NCI-H524 (cell line): Measurements from ENCODE around the gene IKZF1.
A peak's percentile ranks its signal among the peaks of the same experiment; 100 is the strongest.

Source experiments
- DNase-seq, 2 experiments: peaks; one replicate each; lab custom pipeline; 2025; lab: John Stamatoyannopoulos, UW

IKZF1 gene

DNA sequence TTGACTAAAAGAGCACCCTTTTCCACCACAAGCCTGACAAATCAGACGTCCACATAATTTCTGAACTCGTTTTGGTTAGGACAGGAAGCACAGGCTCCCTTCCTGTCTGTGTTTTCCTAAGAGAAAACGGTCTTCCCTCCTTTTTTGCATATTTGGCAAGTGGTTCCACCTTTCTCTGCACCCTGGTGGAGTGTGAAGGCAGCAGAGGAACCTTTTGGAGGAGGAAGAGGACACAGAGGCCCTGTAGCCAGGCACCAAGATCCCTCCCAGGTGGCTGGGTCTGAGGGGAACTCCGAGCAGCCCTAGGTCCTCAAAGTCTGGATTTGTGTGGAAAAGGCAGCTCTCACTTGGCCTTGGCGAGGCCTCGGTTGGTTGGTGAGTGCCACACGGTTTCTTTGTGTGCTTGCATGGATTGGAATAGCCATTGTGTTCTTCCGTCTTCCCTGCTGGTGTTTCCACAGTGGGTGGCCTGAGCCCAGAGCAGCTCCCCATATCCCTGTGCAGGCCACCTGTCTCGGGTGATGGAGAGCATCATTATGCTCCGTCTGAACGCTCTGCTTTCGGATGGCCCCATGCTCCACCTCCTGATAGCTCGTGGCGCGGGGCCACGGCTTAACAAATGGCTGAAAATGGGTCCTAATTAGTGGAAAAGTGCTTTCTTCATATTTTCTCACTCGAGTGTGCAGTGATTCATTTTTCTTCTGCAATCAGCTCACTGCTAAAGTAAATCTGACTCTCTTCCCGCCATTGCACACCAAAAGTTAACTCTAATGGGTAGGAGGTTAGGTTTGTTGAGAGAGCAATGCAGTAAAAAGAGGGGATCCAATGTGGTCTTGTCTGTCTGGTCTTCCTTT lies 4.2 kb downstream of the IKZF1 start:
- no peak for DNase-seq

DNA sequence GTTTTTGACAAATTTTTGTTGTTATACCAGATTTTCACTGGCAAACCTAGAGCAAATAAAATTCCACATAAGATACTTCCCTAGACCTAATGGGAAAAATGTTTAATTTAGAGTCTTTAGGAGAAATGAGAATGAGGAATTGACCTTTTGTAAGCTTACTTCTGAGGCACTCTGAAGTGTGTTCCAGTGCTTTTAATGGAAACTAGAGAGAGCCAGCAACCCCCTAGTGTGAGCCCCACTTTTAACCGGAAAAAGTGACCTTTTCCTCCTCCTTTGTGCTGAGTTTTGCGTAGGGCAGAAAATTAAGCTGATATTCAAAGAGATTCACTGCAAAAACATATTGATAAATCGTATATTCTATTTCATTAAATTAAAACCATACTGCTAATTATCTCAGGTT lies 5.2 kb downstream of the IKZF1 start:
- no peak for DNase-seq

DNA sequence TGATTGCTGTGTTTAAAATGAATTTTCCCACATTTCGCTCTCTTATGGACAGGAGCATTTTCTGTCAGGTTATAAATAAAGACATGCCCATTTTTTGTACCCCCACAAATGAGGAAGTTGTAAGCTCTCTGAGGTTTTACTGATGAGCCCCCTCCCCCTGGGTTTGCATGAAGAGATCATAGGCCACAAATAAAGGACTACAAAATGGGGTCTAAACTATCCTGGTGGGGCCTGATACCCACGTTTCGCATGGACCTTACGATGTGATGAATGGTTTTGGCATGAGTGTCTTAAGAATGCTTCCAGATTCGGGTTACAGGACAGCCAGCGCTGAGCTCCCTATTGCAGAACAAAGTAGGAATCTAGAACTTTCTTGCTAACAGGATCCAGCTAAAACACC lies 5.8 kb downstream of the IKZF1 start:
- DNase-seq, result no peak

DNA sequence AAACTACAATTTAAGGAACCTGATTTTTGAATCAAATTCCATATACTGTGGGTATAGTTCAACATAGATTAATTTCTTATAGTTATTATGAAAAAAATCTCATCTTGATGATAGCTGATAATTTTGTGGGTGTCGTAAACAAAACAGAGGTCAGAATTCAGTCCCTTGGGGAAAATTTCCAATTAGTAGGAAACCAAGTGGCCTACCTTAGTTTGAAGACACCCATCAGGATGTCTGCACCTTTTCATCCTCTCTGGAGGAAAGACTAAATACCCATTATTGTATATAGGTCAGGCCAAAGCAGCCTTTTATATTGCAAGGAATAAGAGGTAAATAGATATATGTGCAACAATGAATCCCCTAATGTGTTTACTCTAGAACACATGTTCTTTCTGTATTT lies 6.4 kb downstream of the IKZF1 start:
- DNase-seq, result no peak

DNA sequence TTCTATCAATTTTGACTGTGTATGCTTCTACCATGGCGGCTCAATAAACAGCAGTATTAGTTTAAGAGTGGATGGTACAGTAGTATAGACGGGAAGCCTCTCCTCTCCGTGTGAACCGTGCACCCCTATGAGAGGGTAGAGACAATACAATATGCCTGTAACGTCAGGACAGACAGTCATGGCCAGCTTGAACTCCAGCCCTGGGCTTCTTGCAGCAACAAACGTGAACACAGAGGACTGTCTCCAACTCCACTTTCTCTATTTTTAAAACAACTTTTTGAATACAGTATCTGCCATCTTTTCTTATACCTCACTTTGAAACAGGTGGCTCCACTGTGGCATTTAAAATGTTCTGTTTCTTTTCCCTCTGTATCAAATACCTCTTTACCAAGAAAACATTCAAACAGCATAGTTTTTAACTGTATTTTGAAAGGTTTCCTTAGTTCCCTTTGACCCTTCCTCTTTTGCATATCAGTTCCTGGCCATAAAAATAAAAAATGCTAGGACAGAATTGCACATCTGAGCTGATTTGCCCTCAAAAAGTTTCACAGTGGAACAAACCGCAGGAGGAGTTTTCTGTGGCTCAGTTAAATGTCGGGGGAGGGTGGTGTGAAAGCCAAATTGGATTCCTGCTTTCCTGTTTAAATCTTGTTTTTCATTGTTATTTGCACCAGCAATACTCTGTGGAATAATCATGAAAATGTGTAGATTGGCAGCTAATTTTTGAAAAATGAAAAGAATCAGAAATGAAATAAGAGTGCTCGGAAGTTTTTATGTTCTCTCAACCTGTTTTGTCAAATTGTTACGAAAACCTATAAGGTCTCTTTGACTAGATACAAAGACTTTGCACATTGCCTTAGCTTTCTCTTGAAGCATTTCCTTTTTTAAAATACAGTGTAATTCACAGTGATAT lies 8.0 kb downstream of the IKZF1 start:
- no peak for DNase-seq

DNA sequence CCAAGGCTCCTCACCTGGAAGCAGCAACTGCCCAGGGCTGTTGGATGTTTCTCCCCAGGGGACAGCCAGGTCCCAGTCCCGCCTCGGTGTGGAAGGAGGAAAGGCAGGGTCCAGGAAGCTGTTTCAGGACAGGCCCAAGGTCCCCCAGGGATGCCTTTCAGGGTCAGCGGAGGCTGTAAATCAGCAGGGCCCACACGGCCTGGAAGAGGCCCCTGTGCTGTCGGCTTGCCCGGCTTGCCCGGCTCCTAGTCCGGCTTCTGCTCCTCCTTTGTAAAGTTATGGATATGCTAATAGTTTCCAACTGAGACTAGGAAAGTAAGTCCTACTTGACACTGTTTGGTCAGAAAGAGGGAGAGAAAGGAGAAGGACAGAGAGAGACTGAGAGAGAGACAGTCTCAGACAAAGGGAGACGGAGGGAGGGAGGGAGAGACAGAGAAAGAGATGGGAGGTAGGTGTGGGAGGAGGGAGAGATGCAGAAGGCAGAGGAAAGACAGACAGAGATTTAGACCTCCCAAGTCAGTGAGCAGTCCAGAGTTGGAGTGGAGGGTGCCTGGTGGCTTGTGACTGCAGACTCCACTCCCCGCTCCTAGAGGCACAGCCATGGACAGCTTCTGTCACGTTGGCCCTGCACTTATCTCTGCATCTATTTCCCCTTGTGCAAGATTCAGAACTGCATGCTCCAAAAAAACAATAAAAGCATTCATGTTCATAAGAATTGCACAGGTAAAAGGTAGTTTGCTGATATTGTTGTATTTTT lies 10.5 kb downstream of the IKZF1 start:
- no peak for DNase-seq

DNA sequence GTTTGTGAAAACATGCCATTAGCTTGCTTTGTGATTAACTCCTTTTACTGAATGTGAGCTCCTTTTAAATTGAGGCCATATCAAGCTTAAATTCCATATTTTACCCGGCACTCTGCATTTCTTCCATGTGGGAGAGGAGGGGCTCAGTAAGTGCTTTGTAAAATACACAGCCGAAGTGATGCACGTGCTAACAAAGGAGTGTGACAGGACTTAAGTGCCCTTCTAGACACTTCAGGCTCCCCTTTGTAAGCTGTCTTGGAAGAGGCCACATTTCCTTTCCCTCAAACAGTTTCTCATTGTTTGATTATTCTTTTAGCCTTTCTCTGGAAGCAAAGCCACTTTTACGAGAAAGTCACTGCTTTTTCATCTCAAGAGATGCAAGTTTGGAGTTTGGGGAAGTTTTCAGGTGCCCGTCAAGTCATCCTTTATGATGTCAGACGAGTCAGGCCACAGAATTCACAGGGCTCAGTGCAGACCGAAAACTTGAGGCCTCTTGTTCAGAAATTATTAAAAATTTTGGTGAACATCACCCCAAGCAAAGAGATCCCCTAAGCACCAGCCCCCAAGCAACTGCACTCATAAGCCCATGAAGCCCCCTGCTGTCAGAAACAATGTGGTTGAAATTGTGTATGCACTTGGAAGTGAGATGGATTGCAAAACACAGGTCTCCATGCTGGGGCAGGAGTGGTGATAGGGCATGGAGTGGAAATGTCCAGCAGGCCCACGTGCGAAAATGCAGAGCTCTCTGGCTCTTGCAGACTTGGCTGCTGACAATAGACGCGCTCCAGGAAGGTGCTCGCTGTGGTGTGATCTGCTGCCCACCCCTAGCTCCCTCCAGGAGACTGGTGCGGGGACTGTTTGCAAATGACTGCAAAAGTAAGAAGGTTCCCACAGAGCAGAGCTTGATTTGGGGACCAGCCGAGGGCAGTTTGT lies 11.5 kb downstream of the IKZF1 start:
- peak in 1 of 2 experiments; percentile 7 for DNase-seq

DNA sequence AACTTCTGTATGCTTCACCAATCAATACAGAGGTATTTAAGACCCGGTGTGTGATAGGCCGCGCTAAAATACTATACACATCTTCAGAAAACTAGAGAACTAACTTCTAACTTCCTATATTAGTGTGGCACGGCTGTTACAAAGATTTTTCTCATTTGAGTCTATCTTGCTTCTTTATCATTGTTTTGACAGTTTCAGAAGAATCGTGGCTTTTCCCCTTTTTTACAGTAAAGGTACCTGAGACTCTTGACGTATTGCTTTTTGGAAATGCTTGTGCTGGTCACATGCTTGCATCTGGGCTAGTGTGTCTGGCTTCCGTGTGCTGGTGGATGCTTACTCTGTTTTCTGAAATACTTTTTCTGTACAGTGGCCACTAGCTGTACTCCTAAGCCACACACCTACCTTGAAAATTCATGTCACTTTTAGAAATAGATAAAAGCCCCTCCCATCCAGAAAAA lies 12.7 kb downstream of the IKZF1 start:
- no peak for DNase-seq

DNA sequence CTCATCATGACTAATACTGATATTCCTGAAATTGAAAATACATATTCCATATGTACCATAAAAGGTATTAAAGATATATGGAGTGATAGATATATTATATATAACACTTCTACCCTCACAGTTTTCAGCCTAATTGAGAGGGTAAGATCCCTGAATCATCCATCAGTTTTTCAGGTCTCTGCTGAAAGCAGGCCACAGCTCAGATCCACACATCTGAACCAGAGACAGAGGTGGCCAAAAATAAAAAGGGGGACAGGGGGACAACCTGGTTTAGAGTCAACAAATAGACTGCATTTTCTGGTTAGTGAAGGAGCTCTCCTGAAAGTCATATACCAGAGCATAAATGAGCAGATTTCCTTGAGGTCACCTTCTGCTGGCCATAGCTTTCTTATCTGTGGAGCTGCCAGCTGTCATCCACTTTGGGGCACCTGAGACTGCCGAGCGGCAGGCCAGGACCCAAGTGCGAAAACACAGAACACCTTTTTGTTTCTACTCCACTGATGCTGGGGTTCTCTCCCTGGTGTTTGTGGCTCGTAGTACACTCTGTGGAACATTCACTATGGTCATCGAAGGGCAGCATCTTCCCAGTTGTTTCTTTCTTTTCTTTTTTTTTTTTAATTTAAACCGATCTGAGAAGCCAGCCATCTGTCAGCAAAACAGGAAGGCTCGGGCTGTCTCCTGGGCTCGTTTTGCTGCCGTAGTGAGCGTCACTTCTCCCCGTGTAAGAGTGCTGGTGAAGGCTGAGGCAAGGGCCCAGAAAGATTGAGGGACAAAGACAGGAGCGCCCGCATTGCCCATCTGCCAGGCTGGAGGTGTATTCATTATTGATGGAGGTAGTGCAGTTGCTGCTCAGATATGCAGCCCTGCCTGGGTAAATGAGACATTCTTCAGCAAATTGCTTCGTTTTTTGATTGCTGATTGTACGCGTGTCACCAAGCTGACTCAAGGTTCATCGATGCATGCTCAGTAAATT lies 13.5 kb downstream of the IKZF1 start:
- DNase-seq, result peak; percentile 25 to 56

DNA sequence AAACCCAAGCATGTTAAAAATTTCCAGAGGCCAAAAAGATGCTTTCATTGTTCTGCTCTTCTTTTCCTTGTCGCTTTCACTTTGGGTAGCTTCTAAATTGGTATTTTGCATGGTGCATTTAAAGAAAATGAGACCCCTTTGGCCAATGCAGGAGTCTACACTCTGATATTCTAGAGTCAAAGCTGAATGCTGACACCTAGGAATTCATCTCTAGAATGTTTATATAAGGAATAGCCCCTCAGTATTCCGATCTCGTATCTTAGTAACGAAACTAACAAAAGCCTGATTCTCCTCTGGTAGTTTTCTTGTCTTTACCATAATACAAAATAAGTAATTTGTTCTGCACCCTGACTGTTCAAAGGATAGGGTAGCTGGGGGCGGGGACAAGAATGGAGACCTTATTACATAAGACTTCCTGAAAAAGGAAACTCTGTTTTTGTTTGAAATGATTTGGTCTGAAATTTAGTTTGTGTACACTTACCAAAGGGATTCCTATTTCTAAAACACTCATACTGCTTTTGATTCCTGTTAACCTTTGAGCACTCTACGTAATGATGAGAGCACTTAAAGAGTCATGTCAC lies 17.1 kb downstream of the IKZF1 start:
- no peak for DNase-seq

DNA sequence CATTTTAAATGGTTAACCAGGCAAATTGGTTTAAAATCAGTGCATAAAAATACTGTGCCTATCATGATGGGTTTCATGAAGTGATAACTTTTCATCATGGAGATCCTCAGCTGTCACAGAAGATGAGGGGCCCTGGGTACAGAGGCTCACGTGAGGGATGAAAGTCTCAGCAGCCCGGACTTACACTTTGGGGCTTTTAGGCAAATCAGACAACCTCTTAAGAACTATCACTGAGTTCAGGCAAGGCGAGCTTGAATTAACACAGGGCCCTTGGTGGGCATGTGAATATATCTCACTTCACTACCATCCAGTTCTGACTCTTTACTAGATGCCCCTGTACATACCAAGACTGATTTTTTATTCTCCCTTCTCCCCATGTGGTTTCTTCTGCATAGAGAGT lies 19.6 kb downstream of the IKZF1 start:
- DNase-seq, result no peak

DNA sequence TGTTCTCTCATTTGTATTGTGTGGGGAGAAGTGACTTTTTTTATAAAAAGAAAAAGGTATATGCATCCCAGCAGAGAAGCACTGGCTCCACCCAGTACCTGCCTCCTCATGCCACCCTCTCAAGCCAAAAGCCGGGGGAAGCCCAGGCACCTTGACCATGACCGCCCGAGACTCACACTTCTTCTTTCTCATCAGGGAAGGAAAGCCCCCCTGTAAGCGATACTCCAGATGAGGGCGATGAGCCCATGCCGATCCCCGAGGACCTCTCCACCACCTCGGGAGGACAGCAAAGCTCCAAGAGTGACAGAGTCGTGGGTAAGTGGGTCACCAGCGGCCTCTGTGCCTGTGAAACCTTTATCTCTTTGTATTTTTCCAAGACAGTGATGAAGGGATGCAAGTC lies 22.9 kb downstream of the IKZF1 start:
- DNase-seq, result no peak

DNA sequence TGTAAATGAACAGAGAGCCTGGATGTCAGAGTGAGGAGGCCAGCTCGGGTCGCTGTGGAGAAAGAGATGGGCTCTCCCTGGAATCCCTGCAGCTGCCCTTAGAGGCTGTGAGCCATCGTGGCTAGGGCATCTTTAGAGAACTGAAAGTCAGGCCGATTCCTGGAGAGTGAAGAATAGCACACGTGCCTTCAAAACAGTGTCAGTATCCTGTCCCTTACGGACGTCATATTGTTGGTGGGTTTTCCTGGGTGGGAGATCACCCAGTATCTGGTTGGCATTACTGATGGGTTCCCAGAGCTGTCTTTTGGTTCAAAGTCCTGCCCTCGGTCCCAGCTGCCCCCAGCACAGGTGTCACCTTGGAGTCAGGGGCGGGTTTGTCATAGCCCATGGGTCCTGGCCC lies 25.3 kb downstream of the IKZF1 start:
- DNase-seq, result no peak

DNA sequence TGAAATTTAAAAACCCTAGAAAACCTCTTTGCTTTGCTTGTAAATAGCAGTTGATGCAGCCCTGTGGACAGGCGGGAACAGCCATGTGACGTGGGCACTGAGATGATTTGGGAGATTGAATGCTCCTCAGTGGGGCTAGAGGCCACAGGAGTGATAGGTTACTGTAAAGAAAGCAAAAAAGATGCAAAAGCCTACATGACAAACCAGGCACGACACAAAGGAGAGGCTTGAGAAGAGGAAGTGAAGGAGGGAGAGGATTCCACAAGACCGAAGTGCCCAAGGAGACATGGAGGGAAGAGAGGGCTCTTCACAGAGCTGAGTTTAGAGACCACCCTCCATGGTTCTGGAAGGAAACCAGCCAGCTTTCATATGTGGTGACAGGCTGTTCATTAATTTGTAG lies 25.7 kb downstream of the IKZF1 start:
- no peak for DNase-seq

DNA sequence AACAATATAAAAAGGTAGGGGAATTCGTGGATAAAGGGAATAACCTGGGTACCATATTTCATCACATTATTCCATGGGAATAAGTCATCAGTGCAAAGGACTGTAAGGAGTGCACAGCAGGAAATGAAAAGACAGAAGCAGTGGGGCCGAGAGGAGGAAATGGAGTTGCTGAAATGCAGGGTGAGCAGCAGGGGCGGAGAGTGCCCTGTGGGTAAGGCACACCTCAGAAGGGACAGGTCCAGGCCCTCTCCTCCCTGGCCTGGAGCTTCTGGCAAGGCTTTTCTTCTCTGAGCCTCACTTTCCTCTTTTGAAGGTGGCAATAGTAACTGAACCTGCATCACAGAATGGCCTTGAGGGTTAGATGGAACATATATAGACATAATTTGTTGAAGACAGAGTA lies 26.2 kb downstream of the IKZF1 start:
- no peak for DNase-seq

DNA sequence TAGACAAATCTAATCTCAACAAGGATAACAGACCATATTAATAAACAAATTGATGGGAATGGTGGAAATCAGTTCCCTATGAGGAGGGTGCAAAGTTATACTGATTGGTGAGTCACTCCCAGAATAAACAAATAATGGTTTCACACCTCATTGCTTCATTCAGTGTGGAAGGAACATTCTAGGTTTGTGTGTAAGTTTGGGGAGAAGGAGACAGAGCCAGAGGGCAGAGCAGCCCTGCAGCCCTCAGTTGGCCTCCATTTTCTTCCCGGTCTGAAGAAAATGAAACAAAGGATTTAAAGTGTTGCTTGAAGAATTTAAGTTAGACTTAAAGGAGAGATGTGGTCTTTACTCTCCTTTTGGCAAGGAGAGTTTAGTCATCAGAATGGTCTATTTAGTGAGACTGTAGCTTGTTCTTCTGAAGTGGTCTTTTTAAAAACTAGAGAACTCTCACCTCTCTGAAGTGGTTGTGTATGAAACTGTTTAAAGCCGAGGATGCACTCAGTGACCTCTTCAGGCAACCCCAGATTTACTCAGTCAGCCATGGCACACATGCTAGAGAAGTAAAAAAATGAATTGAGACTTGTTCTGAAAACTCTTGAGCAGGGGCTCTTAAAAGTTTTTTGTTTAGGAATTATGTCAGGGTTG lies 27.2 kb downstream of the IKZF1 start:
- DNase-seq, result no peak

DNA sequence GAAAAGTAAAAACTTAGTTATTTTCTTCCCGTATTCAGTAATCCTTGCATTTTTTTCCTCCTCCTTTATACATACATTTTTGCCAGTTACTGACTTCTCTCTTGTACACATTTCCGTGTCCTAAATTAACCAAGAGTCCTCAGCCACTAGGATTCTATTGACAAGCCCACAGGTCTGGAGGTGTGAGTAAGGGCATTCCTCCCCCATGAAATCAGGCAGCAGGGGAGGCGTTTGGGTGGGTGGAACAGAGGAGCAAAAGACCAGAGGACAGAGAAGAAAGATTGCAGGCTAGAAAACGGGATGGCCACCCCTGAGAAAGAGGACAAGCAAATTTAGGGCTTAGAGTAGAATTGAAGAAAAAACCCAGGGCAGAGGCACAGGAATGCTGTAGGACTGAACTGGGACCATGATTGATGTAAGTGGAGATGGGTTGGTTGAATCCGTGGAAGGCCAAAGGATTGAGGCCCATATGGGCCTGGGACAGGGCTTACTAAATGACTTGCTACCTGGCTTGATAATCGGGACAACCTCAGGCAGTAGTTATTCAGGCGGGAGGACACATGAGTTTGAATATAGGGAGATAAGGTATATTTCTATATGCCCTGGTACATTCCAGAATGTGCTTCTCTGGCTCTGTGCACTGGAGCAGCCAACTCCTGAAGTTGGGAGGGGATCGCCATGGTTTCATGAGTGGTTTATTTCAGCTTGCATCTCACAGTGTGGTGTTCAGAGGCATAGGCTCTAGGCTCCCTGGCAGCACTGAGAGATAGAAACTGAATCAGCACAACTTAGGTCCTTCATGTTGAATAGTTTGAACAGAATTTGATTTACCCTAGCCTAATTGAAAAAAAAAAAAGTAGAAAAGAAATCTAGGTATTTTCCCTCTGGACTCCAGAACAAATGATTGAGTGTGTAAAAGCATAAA lies 28.0 kb downstream of the IKZF1 start:
- DNase-seq, result no peak

DNA sequence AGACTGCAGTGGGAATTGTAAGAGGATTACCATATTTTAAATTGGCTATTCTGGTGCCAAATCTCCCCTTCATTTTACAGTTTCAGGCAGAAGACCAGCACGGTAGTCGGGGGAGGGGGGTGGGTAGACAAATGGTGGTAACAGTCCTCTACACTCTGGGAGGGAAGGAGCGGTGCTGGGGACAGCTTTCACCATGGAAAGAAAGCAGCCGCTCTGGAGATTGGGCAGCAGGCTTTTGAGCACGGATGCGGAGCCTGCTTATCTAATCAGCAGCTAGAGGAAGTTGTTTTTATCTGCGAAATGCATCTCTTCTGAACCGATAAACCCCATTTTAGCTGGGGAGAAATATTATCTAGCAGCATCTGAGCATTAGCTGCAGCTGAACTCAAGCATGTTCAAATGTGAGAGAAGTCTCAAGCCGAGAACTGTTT lies 28.7 kb downstream of the IKZF1 start:
- no peak for DNase-seq
